GM19023 (cell line): ENCODE data around the gene NUP210.
"Not testable (repeated sequence)": the region's sequence is repeated elsewhere in the genome, so short reads cannot be mapped to it uniquely, and the experiment has no call there.

ENCODE experiments used
- ATAC-seq: cut with Tn5 transposase; IDR thresholded peaks from one replicate; pipeline ENCODE4 v1.9.1; 2021; ENCODE audit warnings: mild to moderate bottlenecking, moderate library complexity; ENCODE audit not compliant: unreplicated experiment

The NUP210 gene

DNA sequence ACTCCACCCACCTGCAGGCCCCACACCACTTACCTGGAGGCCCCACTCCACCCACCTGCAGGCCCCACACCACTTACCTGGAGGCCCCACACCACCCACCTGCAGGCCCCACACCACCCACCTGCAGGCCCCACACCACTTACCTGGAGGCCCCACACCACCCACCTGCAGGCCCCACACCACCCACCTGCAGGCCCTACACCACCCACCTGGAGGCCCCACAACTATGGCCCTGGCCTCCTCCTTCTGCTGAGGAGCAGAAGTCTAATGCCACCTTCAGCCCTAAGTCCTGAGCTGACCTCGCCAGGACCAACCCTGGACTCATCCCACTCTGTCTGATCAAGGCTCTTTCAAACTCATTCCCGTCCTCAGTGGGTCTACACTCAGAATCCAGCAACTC lies 42.4 kb downstream of the NUP210 start:
- ATAC-seq, result not testable (repeated sequence)

DNA sequence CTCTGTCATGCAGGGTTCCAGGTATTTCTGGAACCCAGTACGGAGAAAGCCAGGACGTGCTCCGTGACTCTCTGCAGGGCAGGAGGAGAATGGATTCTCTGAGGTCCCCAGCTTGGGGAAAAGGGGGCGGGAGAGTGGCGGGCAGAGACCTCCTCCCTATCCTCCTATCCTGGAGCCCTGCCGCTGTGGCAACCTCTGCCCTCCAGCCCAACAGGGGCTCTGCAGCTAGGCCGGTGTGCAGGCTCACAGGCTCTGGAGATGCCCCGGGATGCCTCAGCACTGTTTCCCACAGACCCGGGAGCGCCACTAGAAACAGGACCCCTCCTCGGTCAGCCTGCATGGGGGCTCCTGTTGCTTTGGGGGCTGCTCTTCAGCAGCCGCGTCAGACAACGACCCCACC lies 43.1 kb downstream of the NUP210 start:
- no peak for ATAC-seq

DNA sequence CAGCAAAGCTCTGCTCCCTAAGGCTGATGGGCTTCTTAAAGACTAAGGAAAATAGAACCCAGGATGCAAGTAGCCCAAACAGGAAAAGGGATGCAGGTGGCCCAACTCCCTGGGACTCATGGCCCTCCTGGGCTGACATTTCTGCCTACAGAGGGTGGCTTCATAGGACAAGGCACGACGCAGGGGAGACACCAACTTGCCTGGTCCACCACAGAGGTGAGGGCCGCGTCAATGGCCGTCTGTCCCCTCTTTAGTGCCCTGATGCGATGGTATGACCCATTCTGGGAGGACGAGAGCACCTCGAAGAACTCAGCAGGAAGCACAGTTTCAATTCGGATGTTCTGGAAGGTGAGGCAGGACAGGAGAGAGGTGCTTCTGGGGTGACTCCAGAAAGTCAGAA lies 44.0 kb downstream of the NUP210 start:
- no peak for ATAC-seq

DNA sequence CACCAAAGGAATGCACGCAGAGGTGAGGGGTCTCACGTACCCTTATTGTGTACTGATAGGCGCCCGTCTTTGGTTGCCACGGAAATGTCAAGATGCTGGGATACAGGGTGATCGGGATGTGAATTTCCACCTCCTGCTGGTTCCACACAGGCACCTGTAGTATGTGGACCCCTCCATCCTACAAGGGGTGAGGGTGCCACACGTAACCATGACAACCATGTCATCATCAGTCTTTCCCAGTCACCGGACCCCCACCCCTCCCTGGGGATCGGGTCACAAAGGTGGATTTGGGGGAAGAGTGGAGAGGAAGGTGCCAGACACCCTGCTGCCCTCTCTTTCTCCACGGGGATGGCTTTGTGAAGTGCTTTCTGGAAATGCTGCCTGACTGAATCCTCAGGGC lies 44.7 kb downstream of the NUP210 start:
- ATAC-seq, result no peak

DNA sequence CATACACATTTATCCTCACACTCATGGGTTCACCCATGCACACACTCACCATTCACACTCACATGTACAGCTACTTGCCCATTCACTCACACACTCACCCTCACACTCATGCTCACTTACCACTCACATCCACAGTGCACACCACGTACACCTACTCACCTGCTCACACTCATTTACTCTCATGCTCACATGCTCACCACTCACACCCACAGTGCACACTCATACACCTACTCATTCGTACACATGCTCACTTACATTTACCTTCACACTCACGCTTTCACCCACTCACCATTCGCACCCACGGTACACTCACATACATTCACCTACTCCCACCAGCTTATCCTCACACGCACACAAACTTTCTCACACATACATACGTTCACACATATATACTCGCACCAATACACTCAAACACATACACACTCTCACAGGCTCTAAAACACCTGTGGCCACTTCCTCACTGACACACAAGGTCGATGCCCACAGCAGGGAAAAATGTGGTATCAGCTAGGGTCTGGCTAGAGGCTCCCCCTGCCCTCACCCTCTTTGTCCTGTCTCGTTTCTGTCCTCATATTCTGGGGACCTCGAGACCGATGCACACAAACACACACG lies 46.0 kb downstream of the NUP210 start:
- no peak for ATAC-seq

DNA sequence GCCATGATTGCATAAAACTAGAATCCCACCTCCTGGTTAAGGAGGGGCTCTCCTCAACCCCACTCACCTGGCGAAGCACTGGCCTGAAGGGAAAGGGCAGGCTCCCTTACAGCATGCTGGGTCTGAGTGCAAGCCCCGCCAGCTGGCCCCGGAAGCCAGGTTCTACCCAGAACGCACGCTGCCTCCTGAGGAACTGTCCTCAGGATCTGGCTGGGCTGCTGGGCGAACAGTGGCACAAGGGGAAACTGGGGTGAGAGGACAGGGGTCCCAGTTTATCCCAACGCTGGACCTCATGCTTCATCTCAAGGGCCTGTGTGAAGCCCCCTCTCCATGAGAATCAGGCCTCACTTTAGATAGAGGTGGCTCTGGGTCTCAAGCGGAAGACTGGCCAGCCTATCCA lies 47.5 kb downstream of the NUP210 start:
- no peak for ATAC-seq

DNA sequence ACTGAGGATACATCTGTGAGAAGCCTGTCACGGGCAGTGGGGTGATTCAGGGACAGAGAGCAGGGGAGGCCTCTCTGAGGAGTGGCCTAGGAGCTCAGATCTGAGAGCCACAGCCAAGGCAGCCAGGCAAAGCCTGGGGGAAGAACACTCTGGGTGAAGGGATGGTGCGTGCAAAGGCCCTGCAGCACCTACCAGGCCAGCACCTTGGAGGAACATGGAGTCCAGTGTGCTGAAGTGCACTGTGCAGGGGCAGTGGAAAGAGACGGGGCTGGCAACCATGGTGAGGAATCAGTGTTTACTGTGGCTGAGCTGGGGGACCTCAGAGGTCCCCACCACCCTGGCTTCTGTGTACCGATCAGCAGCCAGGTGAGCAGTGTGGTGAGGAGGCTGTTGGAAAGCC lies 48.0 kb downstream of the NUP210 start:
- no peak for ATAC-seq

DNA sequence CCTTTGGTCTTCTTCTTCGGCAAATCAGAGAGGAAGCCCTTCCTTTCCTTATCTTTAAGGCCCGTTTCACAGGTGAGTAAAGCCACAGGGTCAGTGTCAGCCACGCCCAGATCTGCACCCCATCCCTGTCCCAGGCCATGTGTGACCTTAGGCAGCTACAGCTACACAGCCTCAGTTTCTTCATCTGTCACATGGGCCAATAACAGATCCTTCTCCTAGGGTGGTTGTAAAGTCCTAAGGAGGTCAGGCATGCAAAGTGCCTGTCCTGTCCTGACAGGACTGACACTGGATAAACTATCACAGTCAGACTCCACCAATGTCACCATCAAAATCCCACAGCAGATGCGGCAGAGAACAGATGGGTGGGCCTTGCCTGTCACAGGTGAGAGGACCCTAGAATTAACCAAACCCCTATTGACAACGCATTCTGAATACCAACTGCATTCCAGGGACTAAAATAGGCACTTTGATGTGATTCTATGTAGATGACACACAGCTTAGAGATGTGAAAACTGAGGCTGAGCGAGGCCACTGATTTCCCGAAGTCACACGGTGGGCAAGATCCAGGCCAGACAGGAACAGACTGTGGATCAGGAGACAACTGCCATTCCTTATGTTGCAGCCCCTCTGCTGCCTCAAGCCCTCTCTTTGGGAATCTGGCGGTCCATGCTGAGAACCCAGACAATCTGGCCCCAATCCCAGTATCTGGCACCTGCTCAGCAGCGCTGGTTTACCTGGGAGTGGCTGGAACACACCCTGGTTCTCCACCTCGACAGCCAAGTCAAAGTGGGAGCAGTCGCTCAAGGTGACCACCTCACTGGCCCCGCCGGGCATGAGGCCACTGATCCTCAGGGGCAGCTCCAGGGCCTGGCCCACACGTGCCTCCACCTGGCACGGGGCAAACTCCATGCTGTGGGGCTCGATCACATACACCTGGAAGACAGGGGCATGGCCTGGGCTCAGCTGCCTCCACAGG lies 48.7 kb downstream of the NUP210 start:
- ATAC-seq, result no peak

DNA sequence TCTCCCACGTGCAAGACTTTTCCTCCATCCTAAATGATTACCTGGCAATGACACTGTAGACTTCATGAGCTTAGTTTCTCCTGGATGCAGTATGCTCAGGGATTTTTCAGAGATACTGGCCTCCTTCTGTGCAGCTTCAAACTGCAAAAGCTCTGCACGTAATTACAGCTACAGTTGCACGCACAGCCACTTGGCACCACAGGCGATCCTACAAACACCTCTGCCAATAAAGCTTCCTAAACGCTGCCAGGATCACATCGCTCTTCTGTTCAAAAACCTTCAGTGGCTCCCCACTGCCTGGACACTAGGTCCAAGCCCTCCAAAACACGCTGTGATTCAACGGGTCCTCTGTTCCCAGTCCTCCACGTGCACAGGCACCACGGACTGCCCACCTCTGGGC lies 49.5 kb downstream of the NUP210 start:
- no peak for ATAC-seq

DNA sequence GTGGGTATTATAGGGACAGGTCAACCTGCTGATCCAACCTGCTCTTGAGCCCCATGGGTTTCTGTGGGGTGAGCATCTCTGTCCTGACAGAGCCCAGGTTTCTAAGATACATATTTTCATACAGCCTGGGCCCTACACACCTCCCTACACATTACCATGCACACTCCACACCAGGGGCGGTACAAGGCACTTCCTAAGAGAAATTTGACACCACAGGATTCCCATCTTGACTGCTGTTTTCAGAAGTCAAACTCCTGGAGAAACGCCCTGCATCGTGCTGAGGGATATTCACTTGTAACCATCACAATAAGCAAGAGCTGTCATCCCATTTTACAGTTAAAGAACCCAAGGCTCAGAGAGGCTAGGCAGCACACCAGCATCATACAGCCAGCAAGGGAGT lies 50.1 kb downstream of the NUP210 start:
- ATAC-seq, result no peak

DNA sequence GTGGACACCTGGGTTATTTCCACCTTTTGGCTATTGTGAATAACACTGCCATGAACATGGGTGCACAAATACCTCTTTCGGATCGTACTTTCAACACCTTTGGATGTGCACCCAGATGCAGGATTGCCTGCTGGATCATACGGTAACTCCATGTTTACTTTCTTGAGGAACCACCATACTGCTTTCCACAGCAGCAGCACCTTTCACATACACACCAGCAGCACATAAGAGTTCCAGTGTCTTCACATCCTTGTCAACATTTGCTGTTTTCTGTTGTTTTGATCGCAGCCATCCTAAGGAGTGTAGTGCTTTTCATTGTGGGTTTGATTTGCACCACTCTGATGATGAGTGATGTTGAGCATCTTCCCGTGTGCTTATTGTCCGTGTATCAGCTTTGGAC lies 51.3 kb downstream of the NUP210 start:
- no peak for ATAC-seq

DNA sequence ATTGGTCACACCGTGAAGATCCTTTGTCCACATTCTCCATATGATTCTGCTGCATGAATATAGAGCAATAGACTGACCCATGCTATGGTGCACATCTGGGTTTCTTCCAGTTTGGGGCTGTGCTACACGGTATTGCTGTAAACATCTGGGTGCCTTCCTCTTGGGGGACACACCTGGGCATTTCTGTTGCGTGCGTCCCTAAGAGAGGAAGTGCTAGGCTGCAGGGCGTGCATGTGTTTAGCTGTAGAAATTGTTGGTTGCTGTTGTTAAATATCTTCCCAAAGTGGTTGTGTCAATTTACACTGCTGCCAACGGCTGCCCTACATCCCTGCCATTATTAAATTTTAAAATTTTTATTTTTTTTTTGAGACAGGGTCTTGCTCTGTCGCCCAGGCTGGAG lies 52.4 kb downstream of the NUP210 start:
- no peak for ATAC-seq

DNA sequence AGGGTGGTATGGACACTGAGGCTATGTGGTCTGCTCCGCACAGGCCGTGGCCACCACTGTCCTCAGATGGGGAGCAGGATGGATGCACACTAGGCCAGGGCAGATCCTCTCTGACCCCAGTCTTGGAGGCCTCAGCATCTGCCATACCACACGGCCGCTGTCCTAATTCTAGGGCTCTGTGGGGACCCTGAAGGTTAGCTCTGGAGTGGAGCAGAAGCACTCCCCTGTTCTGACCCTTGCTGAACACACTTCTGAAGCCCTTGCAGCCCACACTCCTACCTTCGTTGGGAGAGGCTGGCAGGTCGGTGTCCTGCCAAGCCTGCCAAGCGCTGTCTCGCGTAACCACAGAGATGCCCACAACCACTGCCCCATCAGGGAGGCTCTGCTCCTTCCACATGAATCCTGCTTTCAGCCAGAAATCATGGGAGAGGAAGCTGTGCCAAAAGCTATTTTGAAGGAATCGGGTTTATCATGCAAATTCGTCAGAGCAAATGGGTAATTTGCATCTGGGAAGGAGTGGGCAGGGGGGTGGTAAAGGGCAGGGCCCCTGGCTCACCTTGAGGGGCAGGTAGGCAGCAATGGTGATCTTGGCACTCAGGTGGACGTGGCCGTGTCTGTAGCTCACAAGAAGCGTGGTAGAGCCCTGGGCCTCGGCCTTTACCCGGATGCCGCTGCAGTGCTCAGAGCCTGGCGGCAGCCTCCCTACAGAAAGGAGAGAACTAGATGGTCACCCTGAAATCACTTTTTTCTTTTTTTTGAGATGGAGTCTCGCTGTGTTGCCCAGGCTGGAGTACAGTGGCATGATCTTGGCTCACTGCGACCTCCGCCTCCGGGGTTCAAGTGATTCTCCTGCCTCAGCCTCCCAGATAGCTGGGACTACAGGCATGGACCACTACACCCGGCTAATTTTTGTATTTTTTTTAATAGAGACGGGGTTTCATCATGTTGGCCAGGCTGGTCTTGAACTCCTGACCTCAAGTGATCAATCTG lies 54.4 kb downstream of the NUP210 start:
- no peak for ATAC-seq

DNA sequence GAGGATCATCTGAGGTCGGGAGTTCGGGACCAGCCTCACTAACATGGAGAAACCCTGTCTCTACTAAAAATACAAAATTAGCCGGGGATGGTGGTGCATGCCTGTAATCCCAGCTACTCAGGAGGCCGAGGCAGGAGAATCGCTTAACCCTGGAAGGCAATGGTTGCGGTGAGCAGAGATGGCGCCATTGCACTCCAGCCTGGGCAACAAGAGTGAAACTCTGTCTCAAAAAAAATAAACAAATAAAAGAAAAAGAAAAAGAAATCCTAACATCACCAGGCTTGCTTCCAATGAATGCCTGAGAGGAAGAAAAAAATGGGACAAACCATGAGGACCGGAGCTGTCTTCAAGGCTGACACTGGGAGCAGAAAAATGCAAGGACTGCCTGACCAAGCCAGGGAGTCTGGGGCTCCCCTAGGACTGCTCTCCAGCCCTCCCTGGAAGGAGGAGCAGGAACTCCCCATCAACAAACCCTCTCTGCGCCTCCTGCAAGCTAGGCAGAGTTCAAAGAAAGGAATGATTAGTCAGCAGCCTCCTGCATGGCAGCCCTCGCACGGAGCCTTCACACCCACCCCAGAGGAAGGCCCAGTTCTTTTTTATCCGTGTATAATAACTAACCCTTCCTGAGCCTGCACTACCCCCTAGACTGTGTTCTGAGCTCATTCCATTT lies 55.4 kb downstream of the NUP210 start:
- no peak for ATAC-seq

DNA sequence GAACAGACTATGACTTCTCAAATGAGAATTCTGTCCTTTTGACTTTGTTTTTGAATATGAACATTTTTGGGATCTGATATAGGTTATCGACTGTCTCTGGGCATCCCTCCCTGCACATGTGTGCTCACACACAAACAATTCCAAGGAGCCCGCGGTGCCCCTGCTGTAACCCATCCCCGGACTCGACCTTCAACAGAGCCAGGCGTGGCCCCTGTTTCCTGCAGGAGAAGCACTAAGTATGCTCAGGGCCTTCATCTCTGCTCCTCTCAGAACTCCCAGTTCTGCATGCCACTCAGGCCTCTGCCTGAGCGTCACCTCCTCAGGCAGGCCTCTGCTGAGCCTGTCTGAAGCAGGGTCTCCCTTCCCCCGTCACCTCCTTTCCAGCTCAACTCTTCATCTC lies 57.6 kb downstream of the NUP210 start:
- ATAC-seq, result no peak

DNA sequence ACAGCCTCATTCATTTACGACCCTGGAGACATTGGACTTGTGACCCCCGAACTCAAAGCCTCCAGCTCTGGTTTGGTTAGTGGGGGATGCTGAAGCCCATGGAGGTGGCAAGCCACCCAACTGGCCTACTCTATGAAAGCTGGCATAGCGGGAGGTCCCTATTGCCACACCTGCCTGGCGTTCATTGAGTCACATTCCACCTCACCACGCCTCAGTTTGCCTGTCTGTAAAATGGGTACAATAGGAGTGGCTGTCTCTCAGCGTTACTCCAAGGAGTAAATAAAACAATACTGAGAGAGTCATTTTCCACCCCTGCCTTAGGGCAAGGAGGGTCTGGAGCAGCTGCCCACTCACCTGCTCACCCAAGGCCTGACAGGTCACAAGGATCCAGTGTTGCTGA lies 60.2 kb downstream of the NUP210 start:
- ATAC-seq, result no peak

DNA sequence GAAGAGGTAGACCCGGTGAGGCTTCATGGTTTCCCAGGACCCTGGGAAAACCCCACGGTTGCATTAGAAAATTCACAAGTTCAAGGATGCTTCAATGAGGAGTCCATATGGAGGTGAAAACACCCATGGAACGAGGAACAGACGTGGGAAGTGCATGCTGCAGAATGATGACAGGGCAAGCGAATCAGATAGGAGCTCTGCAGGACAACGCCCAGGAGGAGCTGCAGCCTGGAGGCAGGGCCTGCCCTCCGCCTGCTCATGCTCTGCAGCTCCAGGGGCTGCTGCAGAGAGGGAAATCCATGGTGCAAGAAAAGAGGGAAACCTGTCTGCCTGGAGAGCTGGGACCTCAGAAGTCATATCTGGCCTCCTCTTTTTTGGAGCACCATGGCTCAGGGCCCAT lies 61.5 kb downstream of the NUP210 start:
- ATAC-seq, result no peak

DNA sequence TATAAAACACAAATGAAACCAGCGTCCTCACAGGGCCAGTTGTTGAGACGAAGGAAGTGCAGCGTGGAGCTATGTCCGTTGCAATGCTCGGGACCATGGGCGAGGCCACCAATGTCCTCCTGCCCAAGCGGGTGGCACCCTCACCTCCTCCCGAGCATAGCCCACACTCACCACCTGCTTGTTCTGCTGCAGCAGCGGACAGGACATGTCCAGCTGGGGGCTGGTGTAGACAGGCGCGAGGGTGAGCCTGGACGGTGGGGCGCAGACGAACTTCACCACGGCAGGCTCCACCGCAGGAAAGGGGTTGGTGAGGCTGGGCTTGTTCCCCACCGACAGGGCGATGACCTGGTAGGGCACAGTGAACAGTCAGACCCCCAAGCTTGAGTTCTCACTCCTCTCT lies 62.1 kb downstream of the NUP210 start:
- no peak for ATAC-seq

DNA sequence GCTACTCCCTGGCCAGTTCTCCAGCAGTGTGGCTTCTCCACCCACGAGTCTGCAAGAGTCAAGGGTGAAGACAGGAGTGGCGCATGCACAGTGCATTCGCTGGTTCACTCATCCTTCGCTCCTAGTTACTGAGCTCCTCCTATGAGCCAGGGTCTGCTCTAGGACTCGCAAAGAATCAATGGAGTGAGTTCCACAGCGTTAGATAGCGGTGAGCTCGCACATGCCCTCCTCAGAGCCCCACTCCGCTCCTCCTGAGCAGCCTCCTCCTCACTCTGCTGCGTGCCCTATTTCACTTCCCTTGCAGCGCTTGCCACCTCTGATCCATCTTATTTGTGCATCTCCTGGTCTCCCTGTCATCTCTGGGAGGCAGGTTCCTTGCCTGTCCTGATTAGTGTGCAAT lies 63.0 kb downstream of the NUP210 start:
- no peak for ATAC-seq

DNA sequence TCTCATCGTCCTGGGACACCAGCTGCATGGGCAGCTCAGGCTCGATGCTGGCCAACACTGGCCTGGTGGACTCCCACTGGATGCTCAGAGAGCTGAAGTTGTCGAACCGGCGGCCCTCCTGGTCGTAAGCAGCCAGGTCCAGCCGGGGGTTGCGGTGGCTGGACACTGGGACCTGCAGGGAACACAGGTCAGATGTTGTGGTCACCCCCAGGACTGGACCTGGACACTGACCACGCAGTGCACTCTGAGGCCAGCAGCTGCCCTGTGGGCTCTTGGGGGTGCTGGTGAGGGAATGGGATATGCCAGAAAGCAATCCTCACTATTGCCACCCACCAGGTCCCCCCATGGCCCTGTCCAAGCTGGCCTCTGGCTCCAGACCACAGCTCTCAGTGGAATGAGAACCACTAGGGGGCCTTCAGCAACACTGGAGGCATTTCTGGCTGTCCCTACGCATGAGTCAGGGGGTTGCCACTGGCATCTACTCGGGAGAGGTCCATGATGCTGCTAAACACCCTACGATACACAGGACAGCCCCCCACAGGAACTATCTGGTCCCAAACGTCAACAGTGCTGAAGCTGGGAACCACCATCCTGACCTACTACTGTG lies 66.1 kb downstream of the NUP210 start:
- no peak for ATAC-seq
